K562 (cell line): ENCODE measurements around the gene CERS6. TPM values are rescaled to one million over a fixed set of nuclear protein-coding genes. Genes with fewer than 3 reads are reported as not detected.

Source experiments
- ATAC-seq: fragments of 200-7000 bp; cut with Tn5 transposase; 3 replicates; pipeline ENCODE4 v1.9.1; 2020; ENCODE audit warnings: moderate library complexity
- BruUV-seq: library from RNA; stranded (reverse); fragments of 400-500 nt; replicated peaks from 2 replicates; lab custom pipeline; 2021; lab: Mats Ljungman, UMichigan
- CTCF ChIA-PET: fragments of 300-600 bp; formaldehyde crosslinking; extraction: SDS; loops from one replicate; lab custom pipeline; 2021; ENCODE audit warnings: low intra/inter-chr PET ratio; lab: Yijun Ruan, JAX
- POLR2A ChIA-PET: fragments of 300-600, 350-650 bp; sonication (Branson Sonifier 250); formaldehyde crosslinking; extraction: SDS; loops from one replicate; lab custom pipeline; 2021; ENCODE audit warnings: antibody characterized with exemption, inconsistent platforms; lab: Yijun Ruan, JAX
- DNase-seq, 4 experiments: peaks; one replicate each; pipeline versions ENCODE4 v3.0.0 to v3.0.0-alpha.2; 2011 to 2018; ENCODE audit warnings: low spot score in 3 of 4, mixed read lengths in 3 of 4; ENCODE audit errors: extremely low read depth in 1 of 4
- FAIRE-seq: peaks from 2 replicates; lab custom pipeline; 2011; peaks lifted over from hg19 to GRCh38; lab: Jason Lieb, UNC
- H2AFZ ChIP-seq: 2 replicates; pipeline ENCODE4 v1.6.0; 2011; ENCODE audit warnings: low read depth, low read length, control low read depth, inconsistent platforms
- H3K27ac ChIP-seq: fragments of 200-600 bp; 3 replicates; pipeline ENCODE4 v1.8.0; 2011; ENCODE audit warnings: low read depth, mild to moderate bottlenecking, control low read depth, inconsistent platforms, low read length, moderate library complexity, mixed read lengths; ENCODE audit errors: extremely low read depth
- H3K27me3 ChIP-seq, 2 experiments: fragments of 300-600 bp in 1 of 2; 2 replicates in 1 of 2; 3 replicates in 1 of 2; pipeline versions ENCODE4 v1.6.0 to v1.8.0; 2011; ENCODE audit warnings: inconsistent platforms in 2 of 2, low read length in 2 of 2, mild to moderate bottlenecking in 1 of 2, mixed read lengths in 1 of 2, moderate library complexity in 1 of 2; ENCODE audit not compliant: control insufficient read depth in 2 of 2, insufficient read depth in 2 of 2
- H3K36me3 ChIP-seq: fragments of 300-600 bp; 3 replicates; pipeline ENCODE4 v1.8.0; 2011; ENCODE audit warnings: mild to moderate bottlenecking, low read length, inconsistent platforms; ENCODE audit not compliant: control insufficient read depth, insufficient read depth
- H3K4me1 ChIP-seq, 2 experiments: fragments of 200-600 bp in 1 of 2; replicated peaks in 1 of 2; 2 replicates in 1 of 2; 3 replicates in 1 of 2; pipeline versions ENCODE4 v1.5.1 to v1.8.0; 2011; ENCODE audit warnings: inconsistent platforms in 2 of 2, low read length in 2 of 2, mild to moderate bottlenecking in 1 of 2, mixed read lengths in 1 of 2, moderate library complexity in 1 of 2; ENCODE audit not compliant: control insufficient read depth in 2 of 2, insufficient read depth in 2 of 2
- H3K4me2 ChIP-seq: 2 replicates; pipeline ENCODE4 v1.6.1; 2011; ENCODE audit warnings: low read length, control low read depth, inconsistent platforms, mixed read lengths; ENCODE audit not compliant: insufficient read depth
- H3K4me3 ChIP-seq: fragments of 200-600 bp; sonication (generic), shearing (Covaris generic); 2 replicates; pipeline ENCODE4 v1.5.1; 2016; ENCODE audit warnings: control low read depth, inconsistent platforms
- H3K79me2 ChIP-seq: fragments of 200-600 bp; 3 replicates; pipeline ENCODE4 v1.8.0; 2011; ENCODE audit warnings: low read length, inconsistent platforms; ENCODE audit not compliant: control insufficient read depth, insufficient read depth
- H3K9ac ChIP-seq, 2 experiments: 2 replicates each; pipeline versions ENCODE4 v1.6.0 to v1.6.1; 2011; ENCODE audit warnings: low read depth in 2 of 2, low read length in 2 of 2, control low read depth in 1 of 2, inconsistent platforms in 1 of 2, mild to moderate bottlenecking in 1 of 2, mixed read lengths in 1 of 2; ENCODE audit not compliant: insufficient read depth in 1 of 2
- H3K9me1 ChIP-seq: one replicate; pipeline ENCODE4 v1.6.0; 2011; ENCODE audit warnings: inconsistent platforms, mild to moderate bottlenecking, low read length, moderate library complexity; ENCODE audit not compliant: control insufficient read depth, insufficient read depth
- H3K9me3 ChIP-seq: replicated peaks from 2 replicates; pipeline ENCODE4 v1.5.1; 2011; ENCODE audit warnings: low read depth, low read length, inconsistent platforms; ENCODE audit not compliant: control insufficient read depth, insufficient read depth
- H4K20me1 ChIP-seq: replicated peaks from 2 replicates; pipeline ENCODE4 v1.6.1; 2011; ENCODE audit warnings: low read length, inconsistent platforms, mixed read lengths; ENCODE audit not compliant: control insufficient read depth, insufficient read depth
- BCLAF1 ChIP-seq, 2 experiments: fragments of 450-650 bp in 1 of 2; IDR thresholded peaks; 2 replicates each; pipeline ENCODE4 v1.6.1; 2011 to 2017; ENCODE audit warnings: low read depth in 2 of 2, antibody characterized with exemption in 1 of 2, borderline replicate concordance in 1 of 2, low read length in 1 of 2, mild to moderate bottlenecking in 1 of 2, mixed read lengths in 1 of 2; ENCODE audit not compliant: control insufficient read depth in 1 of 2
- C11orf30 ChIP-seq: fragments of 450-650 bp; IDR thresholded peaks from 2 replicates; pipeline ENCODE4 v1.6.1; 2016; ENCODE audit warnings: low read depth, mild to moderate bottlenecking
- CBFB ChIP-seq: sonication (generic); formaldehyde crosslinking; IDR thresholded peaks from 2 replicates; pipeline ENCODE4 v1.4.0; 2020; ENCODE audit warnings: mild to moderate bottlenecking, missing genetic modification reagents
- CBX1 ChIP-seq: sonication (generic); IDR thresholded peaks from 2 replicates; pipeline ENCODE4 v1.6.1; 2016; ENCODE audit warnings: antibody characterized with exemption, low read depth, mild to moderate bottlenecking
- CBX2 ChIP-seq: fragments of 200-600 bp; sonication (generic); IDR thresholded peaks from one replicate; pipeline ENCODE4 v1.6.1; 2012; ENCODE audit warnings: mild to moderate bottlenecking, low read length, inconsistent platforms; ENCODE audit not compliant: insufficient read depth, poor library complexity, severe bottlenecking
- CBX3 ChIP-seq, 2 experiments: IDR thresholded peaks; 1 replicate in 1 of 2; 2 replicates in 1 of 2; pipeline ENCODE4 v1.6.1; 2012; ENCODE audit warnings: inconsistent platforms in 2 of 2, low read length in 2 of 2, borderline replicate concordance in 1 of 2, control low read depth in 1 of 2
- CBX5 ChIP-seq: IDR thresholded peaks from 2 replicates; pipeline ENCODE4 v1.6.1; 2014; ENCODE audit warnings: low read depth, borderline replicate concordance
- EZH2 ChIP-seq: IDR thresholded peaks from 2 replicates; pipeline ENCODE4 v1.6.1; 2012; ENCODE audit warnings: low read depth, mild to moderate bottlenecking, inconsistent platforms, low read length, borderline replicate concordance
- HCFC1 ChIP-seq: IDR thresholded peaks from 2 replicates; pipeline ENCODE4 v1.6.1; 2012; ENCODE audit warnings: low read depth, low read length, improper control_type of control experiment
- NFIC ChIP-seq: fragments of 450-650 bp; IDR thresholded peaks from 2 replicates; pipeline ENCODE4 v1.6.1; 2017; ENCODE audit warnings: mild to moderate bottlenecking, inconsistent platforms
- NFRKB ChIP-seq: fragments of 450-650 bp; IDR thresholded peaks from 2 replicates; pipeline ENCODE4 v1.6.1; 2016; ENCODE audit warnings: low read depth
- RBM25 ChIP-seq: fragments of 200-400 bp; formaldehyde crosslinking; IDR thresholded peaks from 2 replicates; pipeline ENCODE4 v1.6.1; 2018; ENCODE audit warnings: low read length, low read depth, moderate library complexity; ENCODE audit not compliant: severe bottlenecking
- SMAD2 ChIP-seq: fragments of 150-350 bp; IDR thresholded peaks from 2 replicates; pipeline ENCODE4 v1.6.1; 2014; ENCODE audit warnings: low read depth, mild to moderate bottlenecking, low read length
- SREBF2 ChIP-seq: sonication (generic); formaldehyde crosslinking; IDR thresholded peaks from 2 replicates; pipeline ENCODE4 v1.4.0; 2020; ENCODE audit warnings: mild to moderate bottlenecking, missing genetic modification reagents
- TRIM24 ChIP-seq, 2 experiments: fragments of 450-650 bp; IDR thresholded peaks; 2 replicates each; pipeline ENCODE4 v1.6.1; 2016
- TRIM28 ChIP-seq: fragments of 450-650 bp; IDR thresholded peaks from 2 replicates; pipeline ENCODE4 v1.6.1; 2017
- ZNF274 ChIP-seq: IDR thresholded peaks from 2 replicates; pipeline ENCODE4 v1.6.1; 2011; ENCODE audit warnings: low read depth, mild to moderate bottlenecking, low read length, moderate library complexity, borderline replicate concordance
- WGBS: fragments of 100-300 bp; shearing (Covaris generic); methylation state at CpG from one replicate; pipeline ENCODE4 v1.1.6; 2016; ENCODE audit warnings: low coverage, mixed read lengths; ENCODE audit not compliant: insufficient coverage; ENCODE audit errors: missing lambda C conversion rate; 5-methylcytosine and 5-hydroxymethylcytosine counted together
- in situ Hi-C: fragments of 300-500 bp; cut with MboI; formaldehyde crosslinking; loops from 4 replicates; pipeline ENCODE4 v1.15.0; 2018; ENCODE audit warnings: inconsistent platforms, mixed read lengths
- intact Hi-C: fragments of 100-400 bp; cut with micrococcal nuclease; formaldehyde crosslinking; loops from 2 replicates; pipeline ENCODE4 v1.14.2; 2022
- polyA plus RNA-seq, 8 experiments: library from polyadenylated mRNA; depleted of rRNA in 4 of 8; stranded (reverse) in 5 of 8; unstranded in 3 of 8; fragments of >200 nt; fragmentation: Nextera tagmentation in 2 of 8; fragmentation: Illumina TruSeq in 1 of 8; extraction: Ambion mirVana in 2 of 8; extraction: Trizol in 1 of 8; gene quantifications; 2 replicates each; pipeline versions ENCODE4 v1.2.1 to v1.2.3, GENCODE V29; 2011 to 2014; ENCODE audit warnings: inconsistent platforms in 1 of 8, missing spikeins in 1 of 8
- total RNA-seq, 7 experiments: library from RNA; depleted of rRNA in 6 of 7; stranded (reverse); fragments of >200 nt in 6 of 7; fragmentation: Illumina TruSeq in 2 of 7; extraction: Trizol in 2 of 7; gene quantifications; 2 replicates each; pipeline versions ENCODE4 v1.2.1 to v1.2.3, GENCODE V29; 2011 to 2021; ENCODE audit warnings: low replicate concordance in 1 of 7
- TF ChIP-seq, protein P1 (sequence below): fragments of 450-650 bp; IDR thresholded peaks from 2 replicates; pipeline ENCODE4 v1.6.1; 2018; ENCODE audit warnings: mild to moderate bottlenecking, low read depth; ENCODE audit not compliant: partially characterized antibody
- TF ChIP-seq, protein P2 (sequence below): sonication (generic); formaldehyde crosslinking; IDR thresholded peaks from 2 replicates; pipeline ENCODE4 v1.9.0; 2022; ENCODE audit warnings: mild to moderate bottlenecking, missing genetic modification reagents

CERS6 gene
- total and polyA plus RNA-seq, 9 of the 15 experiments (the other 6 are each of a cell fraction or from before 2014, with no cell fraction given), result 1.6 to 13.6 (median 11.4) TPM

- BruUV-seq, result no TSS peak
- Histone ChIP-seq H3K9ac (no peak overlapping the region), H3K9me1 (no peaks in the 10 kb centered on the region), H3K79me2 (no peaks in the 10 kb centered on the region), H3K27ac (no peak overlapping the region), H4K20me1 (no peaks in the 10 kb centered on the region), H3K4me3 (no peak overlapping the region), H2AFZ (no peak overlapping the region), H3K4me2 (no peak overlapping the region), H3K4me1 (peaks cover 2 to 42% of the 10 kb centered on the region in 2 experiments; a peak in 4 of 5 replicates), H3K27me3 (no peaks in the 10 kb centered on the region), H3K36me3 (0 out of 3 replicates have a peak, but pooled peaks cover 10% of the 10 kb centered on the region), H3K9me3 (peaks cover 22% of the 10 kb centered on the region)
- intact Hi-C loops, result loop anchor here (10.0 kb wide), 1 partner anchor 359 kb away; no protein-coding TSS in a partner anchor
- WGBS, result 5% methylated on average over 1 of the region's 1 CpG
- CTCF ChIA-PET, result no interaction called here
- ATAC-seq, result no peak
- POLR2A ChIA-PET, result interaction anchor here (0.7 kb wide), 1 partner anchor 351 kb away, joined by 4 read pairs; no protein-coding TSS in a partner anchor
- DNase-seq, result no peak
- FAIRE-seq, result no peak
- in situ Hi-C loops, result no loop called here
- TF ChIP-seq CBX1 (0 out of 2 replicates have a peak, but pooled peaks have one; percentile 50), TRIM28 (peak; percentile 83), CBFB (CRISPR knock-in tag) (no peak), C11orf30 (no peak), BCLAF1 (IDR thresholded peaks at IDR 0.05; ENCODE audit: borderline replicate concordance in 1 of 2, control insufficient read depth in 1 of 2, low read depth in 2 of 2, low read length in 1 of 2) (no peak), HCFC1 (no peak), SREBF2 (CRISPR knock-in tag) (no peak), NFRKB (no peak), TRIM24 (IDR thresholded peaks at IDR 0.05) (peak; percentile 39 to 72; a peak in 2 of 4 replicates), NFIC (no peak), EZH2 (no peak), ZNF274 (no peak), SMAD2 (no peak), CBX3 (IDR thresholded peaks at IDR 0.05; ENCODE audit: borderline replicate concordance in 1 of 2, low read length in 2 of 2) (peak in 1 of 2 experiments; percentile 94; a peak in 1 of 3 replicates), CBX5 (peak; percentile 84; the same call in 1 of the 2 replicates), RBM25 (no peak), CBX2 (no peak)
- TF ChIP-seq, protein P1, sequence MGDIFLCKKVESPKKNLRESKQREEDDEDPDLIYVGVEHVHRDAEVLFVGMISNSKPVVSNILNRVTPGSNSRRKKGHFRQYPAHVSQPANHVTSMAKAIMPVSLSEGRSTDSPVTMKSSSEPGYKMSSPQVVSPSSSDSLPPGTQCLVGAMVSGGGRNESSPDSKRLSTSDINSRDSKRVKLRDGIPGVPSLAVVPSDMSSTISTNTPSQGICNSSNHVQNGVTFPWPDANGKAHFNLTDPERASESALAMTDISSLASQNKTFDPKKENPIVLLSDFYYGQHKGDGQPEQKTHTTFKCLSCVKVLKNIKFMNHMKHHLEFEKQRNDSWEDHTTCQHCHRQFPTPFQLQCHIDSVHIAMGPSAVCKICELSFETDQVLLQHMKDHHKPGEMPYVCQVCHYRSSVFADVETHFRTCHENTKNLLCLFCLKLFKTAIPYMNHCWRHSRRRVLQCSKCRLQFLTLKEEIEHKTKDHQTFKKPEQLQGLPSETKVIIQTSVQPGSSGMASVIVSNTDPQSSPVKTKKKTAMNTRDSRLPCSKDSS, result peak; percentile 27
- TF ChIP-seq, protein P2, sequence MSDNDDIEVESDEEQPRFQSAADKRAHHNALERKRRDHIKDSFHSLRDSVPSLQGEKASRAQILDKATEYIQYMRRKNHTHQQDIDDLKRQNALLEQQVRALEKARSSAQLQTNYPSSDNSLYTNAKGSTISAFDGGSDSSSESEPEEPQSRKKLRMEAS (CRISPR knock-in tag), result no peak
Observed at GRCh38 chr2:168775837-168776236, 319.8 kb downstream of the CERS6 start.
